Right atrium auricular region (tissue), 2 donors: ENCODE results near the gene THSD4. TPM values are rescaled to one million over a fixed set of nuclear protein-coding genes. Genes with fewer than 3 reads are reported as not detected.

Source experiments
- DNase-seq: peaks from one replicate; pipeline ENCODE4 v3.0.0-alpha.2; 2019; ENCODE audit warnings: low spot score
- H3K27ac ChIP-seq, 2 donors: fragments of 200-600 bp; sonication (generic); 1 replicate in 1 of 2; 2 replicates in 1 of 2; pipeline ENCODE4 v1.5.1; 2016 to 2019
- H3K27me3 ChIP-seq, 2 donors: fragments of 200-600 bp; sonication (generic); one replicate each; pipeline versions ENCODE4 v1.5.1 to v1.6.0; 2017 to 2019
- H3K36me3 ChIP-seq: fragments of 200-600 bp; sonication (generic); one replicate; pipeline ENCODE4 v1.5.1; 2016
- H3K4me1 ChIP-seq, 2 donors: fragments of 200-600 bp; sonication (generic); one replicate each; pipeline versions ENCODE4 v1.5.1 to v1.6.0; 2017 to 2019
- H3K4me3 ChIP-seq, 2 donors: fragments of 200-600 bp; sonication (generic); 1 replicate in 1 of 2; 2 replicates in 1 of 2; pipeline ENCODE4 v1.5.1; 2017 to 2019; ENCODE audit warnings: mild to moderate bottlenecking in 1 of 2, moderate library complexity in 1 of 2
- H3K9me3 ChIP-seq, 2 donors: fragments of 200-600 bp; sonication (generic); one replicate each; pipeline ENCODE4 v1.5.1; 2019
- total RNA-seq, 2 donors: library from RNA; depleted of rRNA; stranded (reverse); fragments of >200 nt; gene quantifications; one replicate each; pipeline ENCODE4 v1.1.0, GENCODE V29; 2016
- TF ChIP-seq, protein P1 (sequence below), 2 donors: fragments of 200-600 bp; sonication (generic); IDR thresholded peaks; one replicate each; pipeline ENCODE4 v1.5.1; 2019; ENCODE audit warnings: antibody characterized with exemption in 2 of 2

THSD4 gene
- total RNA-seq, 2 donors from 2014 or later = 41.2 to 85.3 TPM

DNA sequence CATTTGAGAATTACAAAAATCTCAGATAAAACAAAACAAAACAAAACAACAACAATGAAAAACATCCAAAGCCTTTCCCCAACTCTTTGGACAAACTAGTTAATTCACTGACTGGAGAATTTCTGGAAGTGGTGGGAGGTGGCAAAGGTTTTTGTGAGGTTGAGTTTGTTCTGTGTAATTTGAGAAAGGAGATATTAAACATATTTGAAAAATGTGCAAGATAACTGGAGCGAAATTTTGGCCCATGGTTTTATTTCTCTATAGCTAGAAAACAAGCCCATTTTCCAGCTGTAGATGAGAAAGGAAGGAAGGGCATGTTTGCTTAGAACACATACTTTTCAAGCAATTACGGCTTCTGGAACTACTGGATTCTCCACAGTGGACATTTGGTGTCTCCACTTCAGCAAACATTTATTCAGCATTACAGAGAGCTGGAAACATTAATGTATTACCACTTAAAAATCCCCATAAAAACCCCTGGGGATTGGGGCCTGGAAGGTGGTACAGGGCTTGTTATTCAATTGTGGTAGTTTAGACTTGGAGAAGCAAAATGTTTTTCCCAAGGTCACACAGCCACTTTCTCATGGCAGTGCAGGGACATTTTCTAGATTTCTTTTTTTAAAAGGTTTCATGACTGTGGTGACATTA is 135.8 kb downstream of the THSD4 start:
- Histone ChIP-seq H3K4me3 (no peak overlapping the region), H3K36me3 (no peaks in the 10 kb centered on the region), H3K27me3 (no peaks in the 10 kb centered on the region), H3K27ac (peak overlapping the region; percentile 62 to 77), H3K9me3 (no peaks in the 10 kb centered on the region), H3K4me1 (peaks cover 0 to 50% of the 10 kb centered on the region in 2 donors)
- TF ChIP-seq, protein P1, sequence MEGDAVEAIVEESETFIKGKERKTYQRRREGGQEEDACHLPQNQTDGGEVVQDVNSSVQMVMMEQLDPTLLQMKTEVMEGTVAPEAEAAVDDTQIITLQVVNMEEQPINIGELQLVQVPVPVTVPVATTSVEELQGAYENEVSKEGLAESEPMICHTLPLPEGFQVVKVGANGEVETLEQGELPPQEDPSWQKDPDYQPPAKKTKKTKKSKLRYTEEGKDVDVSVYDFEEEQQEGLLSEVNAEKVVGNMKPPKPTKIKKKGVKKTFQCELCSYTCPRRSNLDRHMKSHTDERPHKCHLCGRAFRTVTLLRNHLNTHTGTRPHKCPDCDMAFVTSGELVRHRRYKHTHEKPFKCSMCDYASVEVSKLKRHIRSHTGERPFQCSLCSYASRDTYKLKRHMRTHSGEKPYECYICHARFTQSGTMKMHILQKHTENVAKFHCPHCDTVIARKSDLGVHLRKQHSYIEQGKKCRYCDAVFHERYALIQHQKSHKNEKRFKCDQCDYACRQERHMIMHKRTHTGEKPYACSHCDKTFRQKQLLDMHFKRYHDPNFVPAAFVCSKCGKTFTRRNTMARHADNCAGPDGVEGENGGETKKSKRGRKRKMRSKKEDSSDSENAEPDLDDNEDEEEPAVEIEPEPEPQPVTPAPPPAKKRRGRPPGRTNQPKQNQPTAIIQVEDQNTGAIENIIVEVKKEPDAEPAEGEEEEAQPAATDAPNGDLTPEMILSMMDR (IDR thresholded peaks at IDR 0.05) = no peak
- no peak for DNase-seq

DNA sequence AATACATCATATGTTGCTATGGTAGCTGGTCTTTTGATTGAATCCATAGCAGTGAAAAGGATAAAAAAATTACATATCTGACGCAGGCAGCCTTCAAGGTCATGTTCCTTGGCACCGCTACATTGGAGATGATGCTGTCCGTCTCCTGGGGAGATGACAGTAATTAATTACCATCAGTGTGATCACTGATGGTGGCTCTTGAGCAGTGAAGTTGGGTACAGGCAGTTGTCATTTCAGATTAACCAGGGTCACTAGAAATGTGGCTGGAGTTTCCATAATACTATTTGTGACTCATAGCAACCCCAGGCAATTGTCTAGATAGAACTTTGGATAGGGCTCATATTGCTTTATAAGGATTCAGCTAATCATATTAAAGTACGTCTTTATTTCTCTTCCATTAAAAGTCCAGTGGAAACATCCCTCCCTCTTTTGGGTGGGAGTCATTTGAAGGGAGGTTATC is 136.3 kb downstream of the THSD4 start:
- H3K36me3 ChIP-seq = no peaks in the 10 kb centered on the region
- peak overlapping the region; percentile 62 to 77 for H3K27ac ChIP-seq
- peaks cover 0 to 50% of the 10 kb centered on the region in 2 donors for H3K4me1 ChIP-seq
- DNase-seq = no peak
- H3K27me3 ChIP-seq = no peaks in the 10 kb centered on the region
- TF ChIP-seq, protein P1 (IDR thresholded peaks at IDR 0.05) = no peak
- no peaks in the 10 kb centered on the region for H3K9me3 ChIP-seq
- no peak overlapping the region for H3K4me3 ChIP-seq

DNA sequence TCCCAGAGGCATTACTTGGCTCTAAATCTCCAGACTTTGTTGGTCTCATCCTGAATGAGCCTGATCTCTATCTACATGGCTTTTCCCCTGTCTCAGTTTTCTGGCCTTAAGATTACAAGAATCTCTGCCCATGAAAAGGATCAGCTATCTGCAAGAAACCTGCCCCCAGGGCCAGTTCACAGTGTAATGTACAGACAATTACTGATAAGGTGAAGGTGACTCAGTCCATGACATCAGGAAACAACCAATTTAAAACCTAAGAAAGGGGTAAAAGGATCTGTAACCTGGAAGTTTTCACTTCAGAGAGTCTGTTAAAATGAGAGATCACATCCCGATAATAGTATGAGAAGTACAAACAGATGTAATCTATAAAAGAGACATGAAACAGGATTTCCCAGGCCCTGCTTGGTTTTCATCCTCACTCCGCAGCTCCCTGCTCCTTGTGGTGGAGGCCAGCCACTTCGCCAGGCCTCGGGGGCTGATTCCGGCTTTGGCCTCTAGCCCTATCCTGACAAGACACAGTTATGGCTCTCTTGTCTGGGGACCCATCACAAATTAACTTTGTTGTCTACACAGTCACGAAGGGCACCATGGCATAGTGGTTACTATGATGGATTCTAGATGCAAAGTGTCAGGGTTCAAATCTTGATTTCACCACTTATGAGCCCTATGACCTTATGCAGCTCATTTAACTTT is 136.9 kb downstream of the THSD4 start:
- Histone ChIP-seq H3K9me3 (no peaks in the 10 kb centered on the region), H3K36me3 (no peaks in the 10 kb centered on the region), H3K27ac (peak overlapping the region; percentile 62 to 77), H3K27me3 (no peaks in the 10 kb centered on the region), H3K4me1 (peaks cover 0 to 50% of the 10 kb centered on the region in 2 donors), H3K4me3 (no peak overlapping the region)
- DNase-seq = no peak
- TF ChIP-seq, protein P1 (IDR thresholded peaks at IDR 0.05) = no peak

DNA sequence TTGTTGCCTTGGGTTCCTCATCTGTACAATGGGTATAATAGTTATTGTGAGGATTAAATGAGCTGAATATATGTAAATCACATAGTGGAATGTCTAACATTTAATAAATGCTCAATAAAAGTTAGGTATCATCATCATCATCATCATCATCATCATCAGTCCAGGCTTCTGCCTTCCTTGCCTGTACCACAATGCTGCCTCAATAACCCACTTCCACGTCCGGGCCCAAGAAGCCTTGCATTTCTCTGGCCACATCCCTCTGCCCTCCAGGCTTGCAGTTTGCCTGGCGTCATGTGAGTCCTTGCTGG is 137.4 kb downstream of the THSD4 start:
- Histone ChIP-seq H3K9me3 (no peaks in the 10 kb centered on the region), H3K4me3 (no peak overlapping the region), H3K36me3 (no peaks in the 10 kb centered on the region), H3K27ac (peak overlapping the region; percentile 62 to 77), H3K27me3 (no peaks in the 10 kb centered on the region), H3K4me1 (peaks cover 0 to 50% of the 10 kb centered on the region in 2 donors)
- TF ChIP-seq, protein P1 (IDR thresholded peaks at IDR 0.05) = no peak
- DNase-seq = no peak

DNA sequence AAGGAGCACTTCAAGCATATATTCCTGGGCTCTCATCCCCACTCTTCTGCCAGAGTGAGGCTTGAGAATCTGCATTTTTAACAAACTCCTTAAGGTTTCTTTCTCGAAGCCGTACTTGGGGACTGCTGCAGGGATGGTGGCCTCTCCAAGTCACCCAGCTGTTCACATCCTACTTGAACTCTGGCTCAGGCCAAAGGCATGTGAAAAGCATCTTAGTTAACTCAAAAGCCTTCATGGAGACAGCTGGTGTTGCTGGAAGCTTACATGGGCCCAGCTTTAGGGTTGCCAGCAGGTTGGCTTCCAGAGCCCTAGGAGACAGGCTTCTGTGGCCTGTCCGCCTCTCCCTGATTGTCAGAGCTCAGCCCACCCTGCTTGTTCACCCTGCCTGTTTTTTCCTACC is 139.2 kb downstream of the THSD4 start:
- Histone ChIP-seq H3K27ac (peak overlapping the region; percentile 44 to 62), H3K4me3 (no peak overlapping the region), H3K27me3 (no peaks in the 10 kb centered on the region), H3K4me1 (peaks cover 0 to 43% of the 10 kb centered on the region in 2 donors), H3K9me3 (no peaks in the 10 kb centered on the region), H3K36me3 (peaks cover 3% of the 10 kb centered on the region)
- TF ChIP-seq, protein P1 (IDR thresholded peaks at IDR 0.05) = no peak
- no peak for DNase-seq
